SKM-1 treated with dmso at 0.1 percent for 144 hours (cell line): ENCODE results near the gene KLHL22.
"Not testable (repeated sequence)": the region's sequence is repeated elsewhere in the genome, so short reads cannot be mapped to it uniquely, and the experiment has no call there.

Experiments
- DNase-seq: peaks from one replicate; lab custom pipeline; 2025; ENCODE audit not compliant: unreplicated experiment; lab: John Stamatoyannopoulos, UW

The KLHL22 gene

DNA sequence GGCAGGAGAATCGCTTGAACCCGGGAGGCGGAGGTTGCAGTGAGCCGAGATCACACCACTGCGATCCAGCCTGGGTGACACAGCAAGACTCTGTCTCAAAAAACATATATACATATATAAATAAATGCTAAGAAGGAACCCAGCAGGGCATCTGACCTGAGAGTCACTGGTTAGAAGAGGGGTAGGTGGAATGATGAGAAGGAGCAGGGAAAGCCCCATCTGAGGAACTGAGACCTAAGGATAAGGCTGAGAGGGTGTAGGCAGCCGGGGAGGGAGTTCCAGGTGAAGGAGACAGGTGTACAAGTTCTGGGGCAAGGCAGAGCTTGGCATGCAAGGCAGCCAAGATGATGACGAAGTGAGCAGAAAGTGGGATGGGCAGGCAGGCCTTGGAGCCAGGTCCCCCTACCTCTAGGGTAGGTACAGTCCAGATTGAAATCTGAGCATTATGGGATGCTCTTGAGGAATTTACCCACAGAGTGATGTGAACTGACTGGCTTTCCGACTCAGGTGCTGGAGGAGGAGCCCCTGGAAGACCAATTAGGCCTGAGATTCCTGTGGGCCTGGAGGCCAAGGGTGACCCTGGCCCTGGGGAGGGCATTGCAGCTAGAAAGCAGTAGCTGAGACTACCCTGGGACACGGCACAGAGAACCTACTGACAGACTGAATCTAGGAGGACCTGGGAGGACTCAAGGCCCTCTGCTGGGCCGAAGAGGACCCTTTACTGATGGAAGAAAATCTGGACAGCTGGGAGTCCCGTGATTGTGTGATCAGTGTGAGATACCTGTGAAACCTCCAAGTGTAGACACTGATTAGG, 22.8 kb downstream of the KLHL22 start:
- no peak for DNase-seq

DNA sequence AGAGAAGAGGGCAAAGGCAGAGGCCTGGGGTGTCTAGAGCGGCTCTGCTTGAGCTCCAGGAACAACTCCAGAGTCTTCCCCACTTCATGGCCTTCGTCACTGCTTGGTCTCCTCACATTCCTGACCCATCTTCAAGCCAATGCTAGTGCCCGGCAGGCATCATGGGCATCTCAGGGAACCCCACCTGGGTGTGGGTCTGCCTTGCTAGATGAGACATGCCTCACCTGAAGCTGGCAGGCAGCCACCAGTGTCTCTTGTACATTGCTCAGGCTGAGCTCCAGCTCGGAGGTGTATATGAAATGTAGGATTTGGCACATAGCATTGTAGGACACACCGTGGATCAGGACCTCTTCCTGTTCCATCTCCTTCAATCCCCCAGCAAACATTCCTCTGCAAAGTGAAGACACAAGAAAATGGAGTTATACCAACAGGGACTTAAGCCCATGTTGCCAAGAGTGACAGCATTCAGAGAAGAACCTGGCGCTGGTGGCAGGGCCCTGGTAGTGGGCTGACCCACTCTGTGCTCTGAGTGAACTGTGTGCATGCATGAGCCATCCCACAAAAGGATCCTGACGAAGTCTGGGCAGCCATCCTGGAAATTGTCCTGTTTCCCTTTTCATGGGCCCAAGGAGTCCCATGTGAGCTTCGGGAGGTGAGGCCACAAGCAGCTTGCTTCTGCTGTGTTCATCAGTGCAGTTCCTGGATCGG, 24.3 kb downstream of the KLHL22 start:
- no peak for DNase-seq

DNA sequence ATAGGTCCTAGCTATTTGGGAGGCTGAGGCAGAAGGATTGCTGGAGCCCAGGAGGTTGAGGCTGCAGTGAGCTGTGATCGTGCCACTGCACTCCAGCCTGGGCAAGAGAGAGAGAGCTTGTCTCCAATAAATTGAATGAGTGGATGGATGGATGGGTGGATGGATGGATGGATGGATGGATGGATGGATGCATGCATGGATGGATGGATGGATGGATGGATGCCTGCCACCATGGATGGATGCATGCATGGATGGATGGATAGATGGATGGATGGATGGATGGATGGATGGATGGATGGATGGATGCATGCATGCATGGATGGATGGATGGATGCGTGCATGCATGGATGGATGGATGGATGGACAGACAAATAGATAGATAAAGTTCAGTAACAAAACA, 25.1 kb downstream of the KLHL22 start:
- not testable (repeated sequence) for DNase-seq

DNA sequence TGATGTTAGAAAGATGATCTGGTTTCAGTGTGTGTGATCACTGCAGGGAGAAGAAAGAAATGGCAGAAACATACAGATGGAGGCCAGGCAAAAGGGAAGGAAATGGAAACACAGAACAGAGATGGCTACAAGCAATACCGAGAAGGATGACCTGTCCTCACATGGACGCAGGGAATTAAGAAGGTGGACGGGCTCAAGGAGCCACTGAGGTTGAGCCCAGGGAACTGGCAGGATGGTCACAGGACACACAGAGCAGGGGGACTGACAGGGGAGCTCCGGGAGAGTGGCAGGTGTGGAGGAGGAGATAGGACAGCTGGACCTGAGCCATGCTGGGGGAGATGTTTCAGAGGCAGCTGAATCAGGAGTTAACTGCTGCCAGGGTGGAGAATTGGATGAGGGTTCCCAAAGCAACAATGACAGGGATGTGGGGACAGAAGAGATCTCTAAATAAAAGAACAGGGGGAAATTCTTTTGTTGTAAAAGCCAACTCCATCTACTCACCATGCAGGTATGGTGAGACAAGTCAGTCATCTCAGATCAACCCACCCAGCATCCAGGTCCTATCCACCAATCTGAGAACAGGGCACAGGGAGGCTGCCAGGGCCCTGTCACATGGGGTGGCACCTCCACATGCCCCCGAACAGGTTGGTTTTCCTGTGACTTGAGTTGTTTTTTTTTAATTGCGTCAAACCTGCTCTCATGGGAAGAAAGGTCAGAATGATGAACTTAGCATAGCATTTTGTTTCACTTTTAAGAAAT, 26.3 kb downstream of the KLHL22 start:
- no peak for DNase-seq

DNA sequence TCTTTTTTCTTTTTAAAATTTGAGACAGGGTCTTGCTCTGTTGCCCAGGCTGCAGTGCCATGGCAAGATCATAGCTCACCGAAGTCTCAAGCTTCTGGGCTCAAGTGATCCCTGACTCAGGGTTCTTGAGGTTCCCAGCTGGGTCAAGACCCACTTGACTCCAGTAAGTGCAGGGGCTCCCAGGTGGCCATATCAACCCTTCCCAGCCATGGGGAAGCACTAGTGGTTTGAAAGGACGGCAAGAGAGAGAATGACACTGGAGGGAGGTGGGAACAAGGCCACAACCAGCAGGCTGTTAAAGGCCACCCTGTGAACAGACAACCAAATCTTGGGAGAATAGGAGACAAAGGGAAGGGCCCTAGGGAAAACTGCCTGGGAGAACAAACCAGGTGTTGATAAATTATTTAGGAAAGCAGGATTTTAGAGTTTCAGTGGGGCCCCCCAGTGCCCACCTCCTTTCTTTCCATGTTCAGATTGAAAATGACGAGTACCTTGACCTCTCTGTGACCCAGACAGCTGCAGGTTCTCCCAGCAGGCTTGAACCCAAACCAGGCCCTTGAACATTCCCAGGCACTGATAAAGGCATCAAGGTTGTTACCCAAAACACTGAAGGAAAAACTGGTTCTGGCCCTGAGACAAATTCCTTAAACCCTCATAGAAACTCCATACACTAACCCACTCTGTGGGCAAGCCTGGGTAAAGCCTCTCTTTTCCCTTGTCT, 28.8 kb downstream of the KLHL22 start:
- DNase-seq: no peak

DNA sequence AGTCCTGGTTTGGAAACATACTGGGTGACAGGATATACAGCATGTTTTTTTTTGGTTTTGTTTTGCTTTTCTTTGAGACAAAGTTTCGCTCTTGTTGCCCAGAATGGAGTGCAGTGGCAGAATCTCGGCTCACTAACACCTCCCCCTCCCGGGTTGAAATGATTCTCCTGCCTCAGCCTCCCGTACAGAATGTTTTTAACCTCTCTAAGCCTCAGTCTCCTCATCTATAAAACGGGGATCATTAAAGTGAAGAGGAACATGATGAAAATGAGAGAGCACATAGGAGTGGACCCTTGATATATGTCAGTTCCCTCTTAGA, 29.9 kb downstream of the KLHL22 start:
- DNase-seq: no peak

DNA sequence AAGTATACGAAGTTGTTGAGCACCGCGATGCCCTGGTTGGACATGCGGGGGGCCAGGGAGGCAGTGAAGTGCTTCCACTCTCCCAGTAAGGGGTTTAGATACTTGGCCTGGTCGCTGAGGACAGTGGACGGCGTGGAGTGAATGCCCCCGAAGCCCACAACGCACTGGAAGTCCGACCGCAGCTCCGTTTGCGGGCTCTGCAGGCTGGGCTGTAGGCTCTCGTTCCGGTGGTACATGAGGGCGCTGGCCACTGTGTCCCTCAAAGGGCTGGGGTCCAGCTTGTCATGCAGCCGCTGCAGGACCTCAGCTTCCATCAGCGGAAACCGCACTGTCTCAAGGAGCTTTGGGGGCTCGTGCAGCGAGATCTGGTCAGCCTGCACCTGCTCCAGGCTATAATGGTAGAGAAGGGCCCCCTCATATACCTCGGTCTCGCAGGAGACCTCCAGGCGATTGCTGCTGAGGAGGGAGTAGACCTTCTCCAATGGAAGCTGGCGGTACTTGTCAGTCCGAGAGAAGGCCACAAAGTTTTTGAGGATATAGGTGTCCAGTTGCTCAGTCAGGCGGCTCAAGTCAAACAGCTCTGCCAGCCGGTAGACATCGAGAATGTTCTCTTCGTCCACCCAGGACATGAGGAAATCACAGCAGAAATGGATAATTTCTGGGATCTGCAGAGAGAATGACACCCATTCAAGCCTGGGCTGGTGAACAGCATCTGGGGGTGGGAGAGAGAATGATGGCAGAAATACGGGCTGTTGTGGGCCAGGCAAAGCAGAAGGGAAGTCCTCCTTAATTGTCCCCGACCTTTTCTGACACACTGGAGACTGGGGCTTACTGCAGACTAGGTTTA, 30.5 kb downstream of the KLHL22 start:
- DNase-seq: no peak

DNA sequence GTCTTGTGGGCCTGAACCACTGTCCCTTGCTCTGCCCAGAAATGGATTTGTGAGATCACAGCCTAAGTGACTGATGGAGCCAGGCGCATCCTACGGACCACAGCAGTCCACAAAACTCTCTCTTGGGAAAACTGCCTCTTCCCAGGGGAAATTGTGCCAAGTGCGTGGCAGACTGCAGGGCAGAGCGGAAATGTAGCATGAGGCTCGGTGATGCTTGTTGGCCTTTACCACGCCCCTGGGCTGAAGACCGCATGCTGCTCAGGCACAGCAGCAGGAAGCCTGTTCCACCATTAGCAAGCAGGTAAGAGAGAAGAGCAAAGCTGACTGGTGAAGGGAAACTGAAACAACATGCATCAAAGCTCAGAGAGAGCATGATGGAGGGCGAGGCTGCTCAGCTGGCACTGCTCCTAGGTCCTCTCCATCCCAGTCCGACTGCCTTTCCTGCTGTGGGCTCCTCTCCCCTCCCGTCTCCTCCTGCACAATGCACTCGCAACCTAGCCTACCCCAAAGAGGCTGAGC, 31.4 kb downstream of the KLHL22 start:
- no peak for DNase-seq

DNA sequence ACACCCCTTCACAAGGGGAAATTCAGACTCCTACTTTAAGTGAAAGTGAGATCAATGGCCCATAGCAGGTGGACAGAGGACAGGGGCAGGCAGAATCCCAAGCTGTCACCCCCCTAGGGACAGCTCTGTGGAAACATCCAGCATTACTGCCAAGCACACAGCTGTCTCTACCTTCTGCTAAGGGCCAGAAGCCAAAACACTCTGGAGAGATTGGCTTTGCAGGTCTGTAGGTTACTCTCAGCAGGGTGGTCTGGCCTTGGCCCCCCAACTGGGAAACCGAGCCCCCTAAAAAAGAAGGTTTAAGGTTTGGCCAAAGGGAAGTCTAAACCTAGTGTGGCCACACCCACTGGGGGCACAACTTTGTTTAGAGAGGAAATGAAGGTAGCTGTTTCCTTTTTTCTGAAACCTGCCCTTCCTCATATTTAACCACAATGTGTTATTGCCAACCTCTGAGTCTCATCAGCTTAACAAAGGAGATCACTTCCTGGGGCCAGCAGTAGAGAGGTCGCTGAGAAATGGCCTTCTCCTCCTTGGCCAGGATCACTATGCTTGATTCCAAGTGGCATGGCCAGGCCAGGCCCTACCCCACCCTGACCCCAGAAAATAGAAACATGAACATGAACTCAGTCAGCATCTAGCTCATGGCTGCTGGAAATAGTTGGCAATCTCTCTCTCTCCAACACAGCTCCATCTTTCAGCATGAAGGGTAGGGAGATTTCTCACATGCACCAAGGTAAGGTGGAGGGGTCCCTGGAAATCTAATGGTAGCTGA, 32.1 kb downstream of the KLHL22 start:
- DNase-seq: peak; percentile 94

DNA sequence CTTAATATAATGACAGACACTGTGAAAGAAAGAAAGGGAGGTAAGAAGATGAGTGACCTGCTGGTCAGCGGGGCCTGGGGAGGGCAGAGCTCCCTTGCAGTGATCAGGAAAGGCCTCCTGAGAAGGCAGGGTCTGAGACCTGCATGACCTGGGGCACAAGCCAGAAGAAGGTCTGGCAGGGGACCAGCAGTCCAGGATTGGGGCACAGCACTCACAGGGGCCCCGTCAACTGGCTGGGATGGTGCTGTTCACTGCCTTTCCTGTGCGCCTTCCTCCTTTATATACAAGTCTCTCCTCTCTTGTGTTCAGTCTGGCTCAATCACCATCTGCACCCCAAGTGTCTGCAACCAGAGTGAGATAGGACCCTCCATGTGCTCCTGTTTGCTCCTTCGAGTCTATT, 35.7 kb downstream of the KLHL22 start:
- DNase-seq: no peak

DNA sequence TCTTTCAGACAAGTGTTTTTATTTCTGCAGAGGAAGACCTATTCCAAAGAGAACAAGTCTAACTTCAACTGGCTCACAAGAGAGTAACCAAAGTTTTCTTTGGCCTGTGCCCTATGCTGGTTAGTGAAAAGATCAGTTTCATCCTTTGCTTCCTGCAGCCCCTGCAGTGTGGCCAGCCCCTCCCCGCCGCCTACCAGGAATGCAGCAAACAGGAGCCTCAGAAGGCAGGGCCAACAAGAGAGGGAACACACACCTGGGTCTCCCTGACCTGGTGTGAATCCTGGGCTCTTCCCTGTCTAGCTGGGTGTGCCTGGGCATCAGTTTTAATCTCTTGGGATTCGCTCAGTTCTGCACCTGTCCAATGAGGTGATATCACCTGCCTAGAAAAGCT, 36.4 kb downstream of the KLHL22 start:
- DNase-seq: no peak

DNA sequence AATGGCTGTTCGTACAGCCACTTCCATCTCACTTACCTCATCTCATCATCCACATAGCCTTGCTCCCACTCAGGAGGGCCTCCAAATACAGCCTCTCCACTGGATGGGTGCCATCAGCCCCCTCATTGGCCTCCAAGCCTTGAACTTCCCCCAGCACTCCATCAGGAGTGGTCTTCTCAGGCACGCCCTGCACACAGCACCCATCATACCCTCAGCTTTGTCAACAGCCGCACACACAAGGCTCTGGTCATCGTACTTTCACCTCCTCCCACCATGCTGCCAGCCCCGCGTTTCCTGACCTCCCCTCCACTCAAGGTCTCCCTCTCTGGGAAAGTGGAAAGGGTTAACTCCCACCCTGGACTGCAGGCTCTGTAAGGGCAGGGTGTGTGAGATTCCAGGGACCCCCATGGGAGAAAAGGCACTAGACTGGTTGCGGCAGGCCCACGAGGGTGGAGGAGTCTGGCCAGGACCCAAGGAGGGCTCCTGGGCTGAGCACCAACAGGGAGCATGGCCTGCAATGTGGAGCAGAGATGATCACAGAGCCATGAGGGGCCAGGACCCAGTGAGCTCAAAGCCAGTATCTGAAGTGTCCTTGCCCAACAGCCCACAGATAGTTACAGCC, 37.0 kb downstream of the KLHL22 start:
- DNase-seq: no peak

DNA sequence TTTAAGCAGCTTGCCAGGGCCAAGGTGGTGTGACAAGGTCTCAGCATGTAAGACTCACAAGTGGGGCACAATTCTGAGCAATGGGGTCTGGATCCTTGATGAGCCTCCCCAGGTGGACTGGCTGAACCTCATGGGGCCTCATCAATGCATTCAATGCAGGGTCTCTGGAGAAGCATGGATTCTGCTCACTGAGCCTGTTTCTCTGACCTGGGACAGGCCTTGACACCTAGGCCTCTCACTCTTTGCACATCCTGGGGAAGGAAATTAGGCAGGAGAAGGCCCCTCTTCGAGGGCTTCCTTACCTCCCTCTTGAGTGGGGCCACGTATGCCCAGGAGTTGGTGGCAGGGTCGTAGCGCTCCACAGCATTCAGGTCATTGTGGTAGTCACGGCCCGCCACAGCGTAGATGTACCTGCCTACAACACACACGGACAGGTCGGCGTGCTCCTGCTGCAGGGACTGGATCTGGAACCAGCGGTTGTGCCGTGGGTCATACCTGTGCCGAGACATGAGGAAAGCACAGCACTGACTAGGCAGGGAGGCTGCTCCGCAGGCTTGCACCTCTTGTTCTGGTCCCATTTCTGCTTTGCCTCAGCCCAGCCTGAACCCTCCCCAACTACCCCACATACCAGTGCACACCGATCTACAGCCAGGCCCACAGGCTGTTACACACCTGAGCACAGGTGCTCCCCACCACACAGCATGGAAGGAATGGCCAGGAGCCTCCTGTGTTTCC, 37.9 kb downstream of the KLHL22 start:
- DNase-seq: no peak

DNA sequence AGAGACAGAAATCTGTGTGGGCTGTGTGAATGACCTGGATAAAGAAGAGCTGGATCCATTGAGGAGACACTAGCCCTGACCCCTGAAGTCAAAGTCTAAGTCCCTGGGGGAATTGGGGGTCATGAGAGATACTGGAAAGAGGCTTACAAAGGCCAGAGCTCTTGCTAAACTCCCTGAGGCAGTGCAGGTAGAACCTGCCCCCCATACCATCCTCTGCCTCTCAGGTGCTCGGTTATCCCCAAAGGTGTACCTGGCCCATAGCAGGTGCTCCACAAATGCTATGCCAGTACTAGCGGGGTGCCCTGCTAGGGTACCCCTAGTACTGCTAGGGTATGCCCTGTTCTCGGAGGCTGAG, 38.9 kb downstream of the KLHL22 start:
- DNase-seq: no peak

DNA sequence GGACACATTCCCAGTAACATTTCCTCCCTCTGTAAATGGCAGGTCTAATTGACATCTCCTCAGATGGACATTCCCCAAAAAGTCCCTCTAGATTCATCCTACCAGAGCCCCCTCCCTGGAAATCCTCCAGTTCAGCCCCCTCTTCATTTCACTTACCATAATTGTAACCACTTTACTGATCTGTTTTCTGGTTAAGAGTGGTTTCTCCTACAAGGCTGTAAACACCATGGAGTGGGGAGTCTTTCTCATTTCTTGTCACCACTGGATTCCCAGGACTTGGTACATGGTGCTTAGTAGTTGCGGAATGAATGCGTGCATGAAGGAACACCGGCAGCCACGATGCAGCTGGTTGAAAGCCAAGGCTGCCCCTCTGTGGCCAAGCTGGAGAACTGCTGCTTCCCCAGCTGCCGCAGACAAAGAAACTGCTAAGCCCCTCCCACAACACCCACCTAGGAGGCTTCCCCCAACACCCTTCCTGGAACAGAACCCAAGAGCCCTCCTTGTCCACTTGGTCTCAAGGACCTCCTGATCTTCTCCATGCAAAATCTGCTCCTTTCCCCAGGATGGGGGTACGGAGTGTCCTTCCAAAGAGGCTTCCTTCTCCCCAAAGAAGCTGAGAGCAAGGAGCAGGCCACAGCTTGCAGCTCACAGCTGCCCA, 39.4 kb downstream of the KLHL22 start:
- peak; percentile 86 for DNase-seq

DNA sequence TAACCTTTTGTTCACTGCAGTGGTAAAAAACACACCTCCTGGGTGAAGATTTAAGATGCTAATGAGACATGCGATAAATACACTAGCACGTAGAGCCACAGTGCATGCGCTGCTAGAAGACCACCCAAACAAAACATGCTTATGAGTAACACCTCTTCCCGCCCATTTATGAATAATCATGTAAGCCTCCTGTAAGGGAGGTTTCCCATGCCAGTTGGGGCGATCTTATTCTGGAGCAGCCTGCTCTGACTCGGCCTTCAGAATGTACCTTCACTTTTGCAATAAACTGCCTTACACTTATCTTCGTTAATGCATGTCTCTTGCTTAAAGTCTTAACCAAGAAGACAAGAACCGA, 39.9 kb downstream of the KLHL22 start:
- DNase-seq: no peak

DNA sequence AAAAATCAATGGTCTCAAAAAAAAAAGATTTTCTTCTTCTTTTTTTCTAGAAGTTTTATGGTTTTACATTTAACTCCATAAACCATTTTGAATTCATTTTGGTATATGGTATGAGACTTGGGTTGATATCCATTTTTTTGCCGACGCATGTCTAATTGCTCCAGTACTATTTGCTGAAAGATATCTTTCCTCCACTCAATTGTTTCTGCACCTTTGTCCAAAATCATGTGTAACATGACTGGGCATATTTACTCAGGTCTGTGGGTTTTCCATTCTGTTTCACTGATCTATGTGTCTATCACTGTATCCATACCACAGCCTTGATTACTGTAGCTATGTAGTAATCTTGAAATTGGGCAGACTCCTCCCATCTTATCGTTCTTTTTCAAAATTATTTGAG, 42.4 kb downstream of the KLHL22 start:
- DNase-seq: no peak

DNA sequence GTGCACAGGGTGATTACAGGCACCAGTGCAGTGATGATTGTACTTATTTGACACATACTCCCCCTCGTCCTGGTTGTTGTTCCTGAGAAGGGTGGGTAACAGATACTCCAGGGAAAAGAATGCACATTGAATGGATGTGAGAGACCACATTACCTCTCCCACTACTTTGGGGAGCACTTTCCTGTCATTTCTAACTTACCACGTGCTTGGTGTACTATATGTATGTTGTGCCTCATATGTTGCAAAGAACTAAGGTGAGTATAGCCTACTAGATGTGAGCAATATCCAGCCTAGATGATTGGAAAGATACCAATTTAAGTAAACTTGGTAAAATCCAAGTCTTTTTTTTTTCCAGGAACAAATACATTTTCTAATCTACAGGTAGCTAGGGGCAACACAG, 43.7 kb downstream of the KLHL22 start:
- DNase-seq: no peak
